HepG2 (cell line): ENCODE results near the gene TSHZ2.

Experiments used
- FOXM1 ChIP-seq: sonication (generic); formaldehyde crosslinking; IDR thresholded peaks from 2 replicates; pipeline ENCODE4 v1.5.0; 2020; ENCODE audit warnings: missing genetic modification reagents
- MTF2 ChIP-seq: sonication (generic); formaldehyde crosslinking; IDR thresholded peaks from 2 replicates; pipeline ENCODE4 v1.5.0; 2020; ENCODE audit warnings: missing genetic modification reagents, borderline replicate concordance
- NR3C1 ChIP-seq: sonication (generic); formaldehyde crosslinking; IDR thresholded peaks from 2 replicates; pipeline ENCODE4 v1.4.0; 2020; ENCODE audit warnings: missing genetic modification reagents
- ZNF10 ChIP-seq: sonication (generic); formaldehyde crosslinking; IDR thresholded peaks from 2 replicates; pipeline ENCODE4 v1.4.0; 2020; ENCODE audit warnings: mild to moderate bottlenecking, low read depth, missing genetic modification reagents, borderline replicate concordance

DNA sequence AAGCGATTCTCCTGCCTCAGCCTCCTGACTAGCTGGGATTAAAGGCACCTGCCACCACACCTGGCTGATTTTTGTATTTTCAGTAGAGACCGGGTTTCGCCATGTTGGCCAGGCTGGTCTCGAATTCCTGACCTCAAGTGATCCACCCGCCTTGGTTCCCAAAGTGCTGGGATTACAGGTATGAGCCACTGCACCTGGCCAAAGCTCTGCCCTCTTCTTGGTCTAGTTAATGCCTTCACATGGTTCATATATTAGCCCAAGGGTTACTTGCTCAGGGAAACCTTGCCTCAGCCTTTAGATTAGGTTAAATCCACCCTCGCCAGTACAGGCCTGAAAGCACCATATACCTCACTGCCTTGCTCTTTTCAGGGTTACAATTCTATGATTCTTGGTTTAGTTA lies 26.1 kb downstream of the TSHZ2 start:
- TF ChIP-seq FOXM1 (no peak), MTF2 (CRISPR knock-in tag) (no peak), ZNF10 (CRISPR knock-in tag) (no peak), NR3C1 (CRISPR knock-in tag) (no peak)
